Measurements from ENCODE around the gene ZNF507.
"Not testable (repeated sequence)": the region's sequence is repeated elsewhere in the genome, so short reads cannot be mapped to it uniquely, and the experiment has no call there.

The ZNF507 gene

DNA sequence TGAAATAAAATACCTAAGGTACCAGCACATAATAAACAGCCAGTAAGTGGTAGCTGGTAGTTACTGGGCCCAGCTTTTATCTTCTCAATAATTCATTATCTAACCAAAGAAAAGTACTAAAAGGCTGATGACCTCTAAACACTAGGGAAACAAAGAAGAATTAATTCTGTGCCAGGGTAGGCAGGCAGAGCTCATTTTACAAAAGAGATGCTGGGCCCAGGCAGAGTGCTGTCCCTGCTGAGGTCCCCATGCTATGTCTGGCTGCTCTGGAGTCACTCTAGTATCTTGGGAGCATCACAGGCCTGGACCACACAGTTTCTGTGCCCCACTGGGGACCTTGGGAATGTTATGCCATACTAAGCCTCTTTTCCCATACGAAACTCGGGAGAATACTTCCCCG is 18.2 kb downstream of the ZNF507 start:
- DNase-seq (ENCODE audit: low read depth, low spot score) = no peak
- no peak overlapping the region for H3K27ac ChIP-seq

DNA sequence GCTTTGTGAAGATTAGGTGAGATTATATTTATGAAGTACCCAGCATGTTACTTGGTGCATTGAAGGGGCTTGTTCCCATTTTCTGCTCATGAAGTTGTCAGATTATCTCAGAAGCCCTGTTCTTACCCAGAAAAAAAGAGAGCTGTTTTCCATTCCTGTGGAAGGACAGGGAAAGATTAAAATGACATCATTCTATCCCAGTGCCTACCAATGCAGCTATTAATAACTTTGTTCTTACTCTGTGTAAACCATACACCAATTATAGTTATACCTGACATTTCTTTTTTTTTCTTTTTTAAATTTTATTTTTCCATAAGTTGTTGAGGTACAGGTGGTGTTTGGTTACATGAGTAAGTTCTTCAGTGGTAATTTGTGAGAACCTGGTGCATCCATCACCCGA is 18.6 kb downstream of the ZNF507 start:
- DNase-seq (ENCODE audit: low read depth, low spot score) = no peak
- no peak overlapping the region for H3K27ac ChIP-seq

DNA sequence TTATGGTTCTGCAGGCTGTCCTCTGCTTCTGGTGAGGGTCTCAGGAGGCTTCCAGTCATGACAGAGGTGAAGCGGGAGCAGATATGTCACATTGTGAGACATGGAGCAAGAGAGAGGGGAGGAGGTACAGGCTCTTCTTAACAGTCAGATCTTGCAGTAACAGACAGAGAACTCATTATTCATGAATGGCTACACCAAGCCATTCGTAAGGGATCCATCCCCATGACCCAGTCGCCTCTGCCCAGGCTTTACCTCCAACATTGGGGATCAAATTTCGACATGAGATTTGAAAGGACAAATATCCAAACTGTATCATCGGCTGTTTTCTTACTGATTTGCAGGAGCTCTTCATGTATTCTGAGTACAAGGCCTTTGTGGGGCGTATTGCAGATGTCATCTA is 21.7 kb downstream of the ZNF507 start:
- no peak overlapping the region for H3K27ac ChIP-seq
- DNase-seq (ENCODE audit: low read depth, low spot score) = no peak

DNA sequence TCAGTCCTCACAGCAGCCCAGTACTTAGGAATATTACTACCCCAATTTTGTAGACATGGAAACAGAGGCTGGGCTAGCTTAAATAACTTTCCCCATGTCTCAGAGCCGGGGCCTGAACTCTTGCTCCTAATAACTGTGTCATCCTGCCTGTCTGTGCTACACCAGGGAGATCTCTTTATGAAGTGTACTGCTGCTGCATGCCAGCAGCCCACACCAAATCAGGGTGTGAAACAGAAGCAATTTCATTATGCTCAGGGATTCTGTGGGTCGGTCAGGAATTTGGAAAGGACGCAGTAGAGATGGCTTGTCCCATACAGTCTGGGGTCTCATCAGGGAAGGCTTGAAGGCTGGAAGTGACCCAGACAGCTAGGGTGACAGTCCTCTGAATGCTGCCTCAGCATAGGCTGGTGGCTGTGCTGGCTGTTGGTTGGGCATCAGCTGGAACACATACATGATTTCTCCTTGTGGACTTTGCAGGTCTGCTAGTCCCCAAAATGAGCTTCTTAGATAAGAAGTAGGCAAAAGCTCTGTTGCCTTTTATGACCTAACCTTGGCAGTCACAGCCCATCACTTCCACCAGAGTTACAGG is 22.6 kb downstream of the ZNF507 start:
- no peak for DNase-seq (ENCODE audit: low read depth, low spot score)
- no peak overlapping the region for H3K27ac ChIP-seq

DNA sequence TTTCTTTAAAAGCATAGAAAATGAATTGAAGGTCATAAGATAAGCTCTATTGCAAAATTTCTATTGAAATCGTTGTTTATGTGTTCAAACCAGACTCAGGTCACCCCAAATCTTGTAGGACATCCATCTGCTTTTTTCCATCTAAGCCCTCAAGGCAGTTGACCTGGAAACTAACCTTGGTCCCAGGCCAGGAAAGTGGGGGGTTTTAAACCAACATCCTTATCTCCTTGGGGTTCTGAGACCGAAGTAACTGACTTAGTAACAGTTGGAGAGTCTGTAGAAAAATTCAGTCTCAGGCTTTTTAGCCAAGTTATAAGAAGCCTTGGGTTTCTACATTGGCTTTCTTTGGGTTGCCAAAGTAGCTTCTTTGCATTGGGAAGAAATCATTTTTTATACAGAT is 23.4 kb downstream of the ZNF507 start:
- DNase-seq (ENCODE audit: low read depth, low spot score) = no peak
- H3K27ac ChIP-seq = no peak overlapping the region

DNA sequence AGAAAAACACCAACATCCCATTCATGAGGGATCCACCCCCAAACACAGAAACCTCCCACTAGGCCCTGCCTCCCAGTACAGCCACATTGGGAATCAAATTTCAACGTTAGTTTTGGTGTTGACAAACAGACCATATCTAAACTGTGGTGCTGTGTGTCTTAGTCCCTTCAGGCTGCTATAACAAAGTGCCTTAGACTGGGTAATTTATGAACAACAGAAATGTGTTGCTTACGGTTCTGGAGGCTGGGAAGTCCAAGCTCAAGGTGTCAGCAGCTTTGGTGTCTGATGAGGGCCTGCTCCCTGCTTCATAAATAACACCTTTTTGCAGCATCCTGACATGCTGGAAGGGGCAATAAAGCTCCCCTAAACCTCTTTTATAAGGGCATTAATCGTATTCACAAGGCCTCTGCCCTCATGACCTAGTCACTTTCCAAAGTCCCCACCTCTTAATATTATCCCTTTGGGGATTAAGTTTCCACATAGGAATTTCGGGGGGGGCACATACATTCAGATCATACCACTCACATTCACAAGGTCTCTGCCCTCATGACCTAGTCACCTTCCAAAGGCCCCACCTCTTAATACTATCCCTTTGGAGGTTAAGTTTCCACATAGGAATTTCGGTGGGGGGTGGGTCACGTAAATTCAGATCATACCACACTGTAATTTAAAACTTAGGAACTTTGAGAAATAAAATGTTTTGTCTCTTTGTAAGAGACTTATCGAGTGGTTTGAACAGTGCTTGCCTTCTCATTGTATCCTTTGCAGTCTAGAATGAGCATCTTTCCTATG is 27.5 kb downstream of the ZNF507 start:
- H3K27ac ChIP-seq = peak overlapping the region; percentile 55
- no peak for DNase-seq (ENCODE audit: low read depth, low spot score)

DNA sequence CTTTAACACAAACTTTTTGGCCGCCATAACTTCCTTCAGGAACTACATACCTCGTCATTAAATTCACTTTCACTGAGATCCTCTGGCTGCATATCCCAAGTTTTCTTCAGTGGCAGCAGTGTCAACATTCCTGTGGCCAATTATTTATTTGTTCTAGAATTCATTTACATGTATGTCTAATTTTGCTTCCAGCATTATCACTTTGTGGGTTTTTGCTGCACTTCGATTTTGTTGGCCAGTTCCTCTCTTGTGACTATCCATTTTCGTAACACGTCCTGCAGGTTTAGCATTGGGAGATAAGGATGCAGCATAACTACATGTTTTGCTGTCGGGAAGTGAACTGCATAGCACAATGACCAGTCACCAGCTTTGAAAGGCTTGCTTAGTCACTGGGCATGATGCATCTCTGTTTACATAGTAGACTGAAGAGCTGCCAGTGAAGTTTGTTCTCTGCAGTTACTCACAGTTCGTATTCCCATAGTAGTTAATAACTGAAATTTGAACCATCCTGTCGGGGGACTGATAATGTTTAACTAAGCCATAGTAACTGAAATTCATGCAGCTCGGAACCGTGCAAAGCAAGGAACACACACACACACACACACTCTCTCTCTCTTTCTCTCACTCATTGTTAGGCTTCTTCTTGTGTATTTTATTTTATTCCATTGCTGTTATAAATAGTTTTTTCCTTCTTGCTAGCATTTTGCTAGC is 28.3 kb downstream of the ZNF507 start:
- H3K27ac ChIP-seq = peak overlapping the region; percentile 55
- peak; percentile 98 for DNase-seq (ENCODE audit: low read depth, low spot score)

DNA sequence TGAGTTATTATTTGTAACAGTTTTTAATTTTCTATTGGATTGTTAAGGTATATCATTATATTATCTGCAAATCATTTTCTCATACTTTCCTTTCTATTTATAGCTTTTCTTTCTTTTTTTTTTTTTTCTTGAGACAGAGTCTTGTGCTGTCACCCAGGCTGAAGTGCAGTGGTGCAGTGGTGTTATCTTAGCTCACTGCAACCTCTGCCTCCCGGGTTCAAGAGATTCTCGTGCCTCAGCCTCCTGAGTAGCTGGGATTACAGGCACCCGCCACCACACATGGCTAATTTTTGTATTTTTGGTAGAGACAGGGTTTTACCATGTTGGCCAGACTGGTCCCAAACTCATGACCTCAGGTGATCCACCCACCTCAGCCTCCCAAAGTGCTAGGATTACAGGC is 29.0 kb downstream of the ZNF507 start:
- not testable (repeated sequence) for H3K27ac ChIP-seq; DNase-seq (ENCODE audit: low read depth, low spot score)

- not testable (repeated sequence) for DNase-seq (ENCODE audit: low read depth, low spot score); H3K27ac ChIP-seq
These were observed 31.7 kb downstream of the ZNF507 start for GRCh38 chr19:32377088-32377487.

GRCh38 chr19:32380269-32380668 is 34.9 kb downstream of the ZNF507 start:
- H3K27ac ChIP-seq = no peak overlapping the region
- DNase-seq (ENCODE audit: low read depth, low spot score) = no peak

DNA sequence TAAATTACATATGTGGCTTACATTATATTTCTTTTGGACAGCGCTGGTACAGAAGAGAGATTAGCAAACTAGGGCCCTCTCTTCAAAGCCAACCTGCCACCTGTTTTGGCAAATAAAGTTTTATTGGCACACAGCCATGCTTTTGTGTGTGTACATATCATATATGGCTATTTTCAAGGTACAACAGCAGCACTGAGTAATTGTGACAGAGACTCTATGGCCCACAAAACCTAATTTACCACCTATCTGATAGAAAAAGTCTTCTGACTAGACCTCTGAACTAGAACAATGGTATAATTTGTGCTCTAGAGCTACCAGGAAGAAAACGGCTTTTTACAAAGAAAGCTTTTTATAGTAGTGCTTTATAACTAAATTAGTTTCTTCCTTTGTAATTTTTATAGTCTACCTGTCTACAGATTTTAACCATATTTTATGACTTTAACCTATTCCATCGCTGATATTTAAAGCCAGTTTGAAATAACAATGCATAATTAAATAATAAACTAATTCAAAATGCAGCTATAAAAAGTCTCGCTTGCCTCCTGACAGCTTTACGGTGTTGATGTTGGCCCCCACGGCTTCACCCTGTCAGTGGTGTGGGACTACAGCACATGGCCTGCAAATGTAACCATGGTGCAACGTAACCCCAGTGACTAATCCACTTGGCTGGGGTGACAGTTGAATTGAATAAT is 42.4 kb downstream of the ZNF507 start:
- DNase-seq (ENCODE audit: low read depth, low spot score) = no peak
- peak overlapping the region; percentile 41 for H3K27ac ChIP-seq

DNA sequence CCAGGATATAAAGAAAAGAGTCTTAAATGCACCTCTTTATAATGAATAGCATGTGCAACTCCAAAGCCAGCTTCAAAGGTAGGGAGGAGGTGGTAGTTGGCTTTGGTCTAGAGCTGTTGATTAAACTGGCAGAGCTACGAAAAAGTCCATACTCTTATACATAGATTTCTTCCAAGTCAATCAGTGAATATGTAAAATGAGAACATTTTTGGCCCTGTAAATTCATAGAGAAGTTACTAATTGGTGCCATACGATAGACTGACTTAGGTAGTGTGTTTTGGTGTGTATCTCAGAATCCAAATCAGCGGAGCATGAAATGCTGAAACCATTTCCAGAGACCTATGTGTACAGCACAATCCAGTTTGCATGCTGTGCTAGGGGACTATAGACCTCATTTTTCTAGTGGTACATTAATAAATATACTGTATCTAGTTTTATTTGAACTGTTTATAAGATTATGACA is 43.0 kb downstream of the ZNF507 start:
- H3K27ac ChIP-seq = peak overlapping the region; percentile 41
- no peak for DNase-seq (ENCODE audit: low read depth, low spot score)

DNA sequence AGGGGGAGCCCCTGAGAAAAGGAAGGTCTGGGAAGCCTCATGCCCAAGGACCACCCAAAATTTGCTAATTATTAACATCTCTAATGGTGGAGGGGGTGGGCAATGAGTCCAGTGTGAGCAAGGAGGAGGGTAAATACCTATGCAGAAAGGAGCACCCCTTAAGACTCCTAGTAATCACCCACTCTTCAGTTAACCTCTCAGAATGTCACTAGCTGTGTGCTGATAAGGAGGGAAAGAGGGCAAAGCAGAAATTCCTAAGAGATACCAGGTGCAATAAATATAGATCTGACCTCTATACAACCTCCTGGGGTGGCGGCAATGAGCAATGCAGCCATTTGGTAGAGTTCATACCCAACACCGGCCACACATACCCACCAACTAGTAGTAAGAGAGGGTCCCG is 47.5 kb downstream of the ZNF507 start:
- H3K27ac ChIP-seq = no peak overlapping the region
- no peak for DNase-seq (ENCODE audit: low read depth, low spot score)

DNA sequence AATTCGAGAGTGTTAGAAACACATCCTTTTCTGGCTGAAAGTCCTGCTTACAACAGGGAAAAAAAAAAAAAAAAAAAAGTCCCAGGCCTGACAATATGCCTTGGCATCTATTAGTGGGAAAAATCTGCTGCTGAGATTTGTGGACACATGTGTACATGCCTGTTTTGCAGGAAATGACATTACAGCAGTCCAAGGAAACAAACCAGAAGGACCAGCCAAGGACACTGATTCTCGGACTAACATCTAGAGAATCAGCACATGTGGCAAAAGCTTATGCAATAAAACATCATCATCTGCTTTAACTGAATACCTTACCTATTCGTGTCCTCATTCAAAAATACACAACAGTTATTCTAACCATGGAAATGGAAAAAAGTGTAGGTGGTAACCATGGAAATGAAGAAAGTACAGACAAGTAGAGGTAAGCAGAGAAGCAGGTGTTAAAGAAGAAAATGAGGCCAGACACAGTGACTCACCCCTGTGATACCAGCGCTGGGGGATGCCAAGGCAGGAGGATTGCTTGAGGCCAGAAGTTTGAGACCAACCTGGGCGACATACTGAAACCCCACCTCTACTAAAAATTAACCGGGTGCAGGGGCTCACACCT is 50.7 kb downstream of the ZNF507 start:
- H3K27ac ChIP-seq = no peak overlapping the region
- DNase-seq (ENCODE audit: low read depth, low spot score) = no peak

DNA sequence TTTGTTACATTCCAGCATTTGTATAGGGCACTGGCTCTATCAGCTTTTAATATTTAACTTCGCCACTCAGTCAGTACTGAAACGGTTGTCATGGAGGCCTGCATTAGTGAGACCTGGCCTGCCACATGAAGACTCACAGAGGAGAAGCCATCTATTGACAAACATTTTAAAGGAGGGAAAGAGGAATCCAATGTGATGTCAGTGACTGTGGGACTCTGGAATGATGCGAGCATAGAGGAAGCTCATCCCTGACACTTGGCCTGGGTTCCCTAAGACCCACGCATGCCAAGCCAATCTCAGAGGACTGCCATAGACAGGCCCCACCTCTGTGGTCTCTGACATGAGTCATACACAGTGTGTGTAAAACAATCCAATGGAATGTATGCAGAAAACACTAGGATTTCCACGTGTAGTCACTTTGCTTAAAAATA is 52.3 kb downstream of the ZNF507 start:
- H3K27ac ChIP-seq = no peak overlapping the region
- no peak for DNase-seq (ENCODE audit: low read depth, low spot score)

- no peak overlapping the region for H3K27ac ChIP-seq
- no peak for DNase-seq (ENCODE audit: low read depth, low spot score)
These were observed 56.6 kb downstream of the ZNF507 start for GRCh38 chr19:32401992-32402391.

- no peak for DNase-seq (ENCODE audit: low read depth, low spot score)
- H3K27ac ChIP-seq = no peak overlapping the region
These were observed 58.0 kb downstream of the ZNF507 start for GRCh38 chr19:32403291-32403995.

- peak overlapping the region; percentile 87 for H3K27ac ChIP-seq
These were observed 59.0 kb downstream of the ZNF507 start for GRCh38 chr19:32404213-32404932.

GRCh38 chr19:32404933-32405430 is 59.6 kb downstream of the ZNF507 start:
- no peak for DNase-seq (ENCODE audit: low read depth, low spot score)
- H3K27ac ChIP-seq = peak overlapping the region; percentile 87

More at GRCh38 chr19:32404213-32404932, 59.0 kb downstream of the ZNF507 start:
- no peak for DNase-seq (ENCODE audit: low read depth, low spot score)
